Chondrocyte (in vitro differentiated cells): Measurements from ENCODE around the gene XPOT. TPM values are rescaled to one million over a fixed set of nuclear protein-coding genes. Genes with fewer than 3 reads are reported as not detected.

Source experiments
- DNase-seq: peaks from one replicate; pipeline ENCODE4 v3.0.0; 2021; ENCODE audit warnings: mixed read lengths, low spot score
- H3K27ac Mint-ChIP-seq: one replicate; pipeline ENCODE4 v1.8.0; 2021; ENCODE audit warnings: mild to moderate bottlenecking, moderate library complexity, mixed read lengths; ENCODE audit not compliant: unreplicated experiment
- H3K27me3 Mint-ChIP-seq: 2 replicates; pipeline ENCODE4 v1.8.0; 2021; ENCODE audit warnings: low read depth, mixed read lengths
- H3K36me3 Mint-ChIP-seq: 2 replicates; pipeline ENCODE4 v1.8.0; 2021; ENCODE audit warnings: low read depth, mixed read lengths
- H3K4me1 Mint-ChIP-seq: 2 replicates; pipeline ENCODE4 v1.8.0; 2021; ENCODE audit warnings: low read depth, mild to moderate bottlenecking, mixed read lengths
- H3K4me3 Mint-ChIP-seq: one replicate; pipeline ENCODE4 v1.8.0; 2021; ENCODE audit warnings: mild to moderate bottlenecking, moderate library complexity, mixed read lengths; ENCODE audit not compliant: unreplicated experiment
- H3K9me3 Mint-ChIP-seq: 2 replicates; pipeline ENCODE4 v1.8.0; 2021; ENCODE audit warnings: low read depth, mixed read lengths
- total RNA-seq: library from RNA; stranded (reverse); gene quantifications from 3 replicates; pipeline ENCODE4 v1.2.1, GENCODE V29; 2021
- TF ChIP-seq, protein P1 (sequence below): fragments of 200-600 bp; sonication (generic); IDR thresholded peaks from 2 replicates; pipeline ENCODE4 v1.5.0; 2021; ENCODE audit warnings: antibody characterized with exemption, mild to moderate bottlenecking, moderate library complexity

Gene XPOT
- total RNA-seq, 1 donor from 2014 or later: 213 TPM

DNA sequence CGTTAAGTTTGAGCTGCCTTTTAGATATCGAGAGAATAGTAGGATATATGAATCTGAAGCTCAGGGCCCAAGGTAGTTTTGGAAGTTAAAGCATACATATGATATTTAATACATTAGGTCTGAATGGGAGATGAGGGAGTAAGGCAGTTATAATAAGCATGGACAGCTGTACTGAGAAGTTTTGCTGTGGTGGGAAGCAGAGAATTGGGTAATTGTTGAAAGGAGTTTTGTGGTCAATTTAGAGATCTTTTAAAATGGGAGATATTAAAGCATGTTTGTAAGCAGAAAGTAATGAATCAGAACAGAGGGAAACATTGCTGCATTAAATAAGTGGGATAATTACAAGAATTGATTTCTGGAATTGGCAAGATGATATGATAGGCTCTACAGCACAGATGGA, 69.0 kb downstream of the XPOT start:
- Mint-ChIP-seq H3K27ac (no peak overlapping the region), H3K4me1 (peaks cover 9% of the 10 kb centered on the region), H3K27me3 (no peaks in the 10 kb centered on the region), H3K4me3 (no peak overlapping the region), H3K36me3 (peaks cover 36% of the 10 kb centered on the region), H3K9me3 (peaks cover 10% of the 10 kb centered on the region)
- TF ChIP-seq, protein P1, sequence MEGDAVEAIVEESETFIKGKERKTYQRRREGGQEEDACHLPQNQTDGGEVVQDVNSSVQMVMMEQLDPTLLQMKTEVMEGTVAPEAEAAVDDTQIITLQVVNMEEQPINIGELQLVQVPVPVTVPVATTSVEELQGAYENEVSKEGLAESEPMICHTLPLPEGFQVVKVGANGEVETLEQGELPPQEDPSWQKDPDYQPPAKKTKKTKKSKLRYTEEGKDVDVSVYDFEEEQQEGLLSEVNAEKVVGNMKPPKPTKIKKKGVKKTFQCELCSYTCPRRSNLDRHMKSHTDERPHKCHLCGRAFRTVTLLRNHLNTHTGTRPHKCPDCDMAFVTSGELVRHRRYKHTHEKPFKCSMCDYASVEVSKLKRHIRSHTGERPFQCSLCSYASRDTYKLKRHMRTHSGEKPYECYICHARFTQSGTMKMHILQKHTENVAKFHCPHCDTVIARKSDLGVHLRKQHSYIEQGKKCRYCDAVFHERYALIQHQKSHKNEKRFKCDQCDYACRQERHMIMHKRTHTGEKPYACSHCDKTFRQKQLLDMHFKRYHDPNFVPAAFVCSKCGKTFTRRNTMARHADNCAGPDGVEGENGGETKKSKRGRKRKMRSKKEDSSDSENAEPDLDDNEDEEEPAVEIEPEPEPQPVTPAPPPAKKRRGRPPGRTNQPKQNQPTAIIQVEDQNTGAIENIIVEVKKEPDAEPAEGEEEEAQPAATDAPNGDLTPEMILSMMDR: no peak
- no peak for DNase-seq

GRCh38 chr12:64475518-64475917, 71.3 kb downstream of the XPOT start:
- no peaks in the 10 kb centered on the region for H3K27me3 Mint-ChIP-seq
- peaks cover 31% of the 10 kb centered on the region for H3K36me3 Mint-ChIP-seq
- TF ChIP-seq, protein P1: no peak
- no peak for DNase-seq
- no peak overlapping the region for H3K27ac Mint-ChIP-seq
- no peak overlapping the region for H3K4me3 Mint-ChIP-seq
- peaks cover 10% of the 10 kb centered on the region for H3K9me3 Mint-ChIP-seq
- peaks cover 2% of the 10 kb centered on the region for H3K4me1 Mint-ChIP-seq

GRCh38 chr12:64476844-64477243, 72.7 kb downstream of the XPOT start:
- H3K4me1 Mint-ChIP-seq: no peaks in the 10 kb centered on the region
- peaks cover 27% of the 10 kb centered on the region for H3K36me3 Mint-ChIP-seq
- H3K27ac Mint-ChIP-seq: no peak overlapping the region
- H3K9me3 Mint-ChIP-seq: peaks cover 10% of the 10 kb centered on the region
- DNase-seq: no peak
- no peak overlapping the region for H3K4me3 Mint-ChIP-seq
- H3K27me3 Mint-ChIP-seq: no peaks in the 10 kb centered on the region
- TF ChIP-seq, protein P1: no peak

DNA sequence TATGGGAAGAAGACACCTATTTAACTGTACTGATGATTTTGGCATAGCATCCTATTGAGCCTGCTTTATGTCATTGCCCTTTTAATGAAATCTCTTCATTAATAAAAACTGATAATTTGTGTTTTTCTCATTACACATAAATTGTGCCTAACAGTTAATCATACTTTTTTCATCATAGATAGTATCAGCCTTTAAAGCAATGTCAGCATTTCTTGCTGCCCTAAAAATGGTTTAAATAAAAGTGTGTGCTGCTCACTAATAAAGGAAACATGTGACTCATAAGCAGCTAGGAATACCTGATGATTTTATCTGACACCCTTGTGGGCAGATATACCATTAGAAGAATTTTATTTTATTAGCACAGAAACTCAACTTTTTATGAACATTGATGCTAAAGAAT, 74.5 kb downstream of the XPOT start:
- TF ChIP-seq, protein P1: no peak
- DNase-seq: no peak
- H3K27me3 Mint-ChIP-seq: no peaks in the 10 kb centered on the region
- peaks cover 10% of the 10 kb centered on the region for H3K9me3 Mint-ChIP-seq
- no peak overlapping the region for H3K4me3 Mint-ChIP-seq
- peaks cover 27% of the 10 kb centered on the region for H3K36me3 Mint-ChIP-seq
- no peak overlapping the region for H3K27ac Mint-ChIP-seq
- H3K4me1 Mint-ChIP-seq: no peaks in the 10 kb centered on the region

- peaks cover 24% of the 10 kb centered on the region for H3K36me3 Mint-ChIP-seq
- no peak for DNase-seq
- no peak overlapping the region for H3K27ac Mint-ChIP-seq
- no peaks in the 10 kb centered on the region for H3K4me1 Mint-ChIP-seq
- TF ChIP-seq, protein P1: no peak
- H3K4me3 Mint-ChIP-seq: no peak overlapping the region
- H3K9me3 Mint-ChIP-seq: peaks cover 10% of the 10 kb centered on the region
- H3K27me3 Mint-ChIP-seq: no peaks in the 10 kb centered on the region
These were observed 76.0 kb downstream of the XPOT start for GRCh38 chr12:64480148-64480547.
